ENCODE data around the gene RPUSD4. TPM values are rescaled to one million over a fixed set of nuclear protein-coding genes. Genes with fewer than 3 reads are reported as not detected.

The RPUSD4 gene
- total RNA-seq, 1 donor from 2014 or later = 7.3 TPM

GRCh38 chr11:126175393-126175792 is 36.1 kb downstream of the RPUSD4 start:
- TF ChIP-seq CTCF (IDR thresholded peaks at IDR 0.05) = no peak
- no peak for DNase-seq (ENCODE audit: low spot score in 2 of 2)
- Histone ChIP-seq H3K4me1 (no peaks in the 10 kb centered on the region), H3K27ac (no peak overlapping the region), H3K27me3 (no peaks in the 10 kb centered on the region), H3K9me3 (no peaks in the 10 kb centered on the region), H3K4me3 (no peak overlapping the region), H3K36me3 (no peaks in the 10 kb centered on the region)
- intact Hi-C loops (cut with DNase I) = no loop called here

- Histone ChIP-seq H3K9me3 (no peaks in the 10 kb centered on the region), H3K36me3 (no peaks in the 10 kb centered on the region), H3K4me1 (no peaks in the 10 kb centered on the region), H3K27me3 (no peaks in the 10 kb centered on the region), H3K27ac (no peak overlapping the region), H3K4me3 (no peak overlapping the region)
- intact Hi-C loops (cut with DNase I) = no loop called here
- no peak for DNase-seq (ENCODE audit: low spot score in 2 of 2)
- TF ChIP-seq CTCF (IDR thresholded peaks at IDR 0.05) = no peak
Observed at GRCh38 chr11:126174816-126175215, 36.6 kb downstream of the RPUSD4 start.

- no peaks in the 10 kb centered on the region for H3K27me3 ChIP-seq
- intact Hi-C loops (cut with DNase I) = no loop called here
Observed at GRCh38 chr11:126173257-126173656, 38.2 kb downstream of the RPUSD4 start.

GRCh38 chr11:126172596-126173038 is 38.8 kb downstream of the RPUSD4 start:
- TF ChIP-seq CTCF (IDR thresholded peaks at IDR 0.05) = no peak
- intact Hi-C loops (cut with DNase I) = no loop called here
- no peaks in the 10 kb centered on the region for H3K9me3 ChIP-seq

More at GRCh38 chr11:126173257-126173656, 38.2 kb downstream of the RPUSD4 start:
- Histone ChIP-seq H3K9me3 (no peaks in the 10 kb centered on the region), H3K4me1 (no peaks in the 10 kb centered on the region), H3K27ac (no peak overlapping the region), H3K36me3 (no peaks in the 10 kb centered on the region), H3K4me3 (no peak overlapping the region)
- no peak for TF ChIP-seq CTCF (IDR thresholded peaks at IDR 0.05)
- no peak for DNase-seq (ENCODE audit: low spot score in 2 of 2)

GRCh38 chr11:126169291-126169690 is 42.2 kb downstream of the RPUSD4 start:
- Histone ChIP-seq H3K4me3 (no peak overlapping the region), H3K27ac (no peak overlapping the region), H3K36me3 (no peaks in the 10 kb centered on the region), H3K27me3 (no peaks in the 10 kb centered on the region), H3K4me1 (no peaks in the 10 kb centered on the region), H3K9me3 (no peaks in the 10 kb centered on the region)
- no peak for TF ChIP-seq CTCF (IDR thresholded peaks at IDR 0.05)
- no peak for DNase-seq (ENCODE audit: low spot score in 2 of 2)
- intact Hi-C loops (cut with DNase I) = no loop called here

More at GRCh38 chr11:126172596-126173038, 38.8 kb downstream of the RPUSD4 start:
- H3K36me3 ChIP-seq = no peaks in the 10 kb centered on the region
- no peak for DNase-seq (ENCODE audit: low spot score in 2 of 2)
- H3K4me3 ChIP-seq = no peak overlapping the region
- no peaks in the 10 kb centered on the region for H3K4me1 ChIP-seq
- no peaks in the 10 kb centered on the region for H3K27me3 ChIP-seq
- H3K27ac ChIP-seq = no peak overlapping the region

GRCh38 chr11:126167488-126167887 is 44.0 kb downstream of the RPUSD4 start:
- H3K4me1 ChIP-seq = no peaks in the 10 kb centered on the region
- no peak for TF ChIP-seq CTCF (IDR thresholded peaks at IDR 0.05)
- H3K27me3 ChIP-seq = no peaks in the 10 kb centered on the region
- H3K4me3 ChIP-seq = no peak overlapping the region
- intact Hi-C loops (cut with DNase I) = no loop called here
- no peaks in the 10 kb centered on the region for H3K36me3 ChIP-seq
- H3K27ac ChIP-seq = no peak overlapping the region
- no peaks in the 10 kb centered on the region for H3K9me3 ChIP-seq
- no peak for DNase-seq (ENCODE audit: low spot score in 2 of 2)
